Tibial nerve (tissue), 4 donors: ENCODE results near the gene SLX4. TPM values are rescaled to one million over a fixed set of nuclear protein-coding genes. Genes with fewer than 3 reads are reported as not detected.

Source experiments
- DNase-seq, 2 donors: peaks; one replicate each; pipeline ENCODE4 v3.0.0-alpha.2; 2019; ENCODE audit warnings: low spot score in 2 of 2
- H3K27ac ChIP-seq, 4 donors: fragments of 200-600 bp; sonication (generic) in 3 of 4; one replicate each; pipeline ENCODE4 v1.5.1; 2017 to 2019; ENCODE audit warnings: mild to moderate bottlenecking in 1 of 4
- H3K27me3 ChIP-seq, 2 donors: fragments of 200-600 bp; sonication (generic) in 1 of 2; one replicate each; pipeline versions ENCODE4 v1.5.1 to v1.6.0; 2017 to 2019
- H3K36me3 ChIP-seq, 3 donors: fragments of 200-600 bp; sonication (generic); one replicate each; pipeline ENCODE4 v1.5.1; 2018 to 2019
- H3K4me1 ChIP-seq, 4 donors: fragments of 200-600 bp; sonication (generic) in 3 of 4; one replicate each; pipeline ENCODE4 v1.5.1; 2017 to 2019
- H3K4me3 ChIP-seq, 4 donors: fragments of 200-600 bp; sonication (generic) in 3 of 4; one replicate each; pipeline ENCODE4 v1.5.1; 2017 to 2019; ENCODE audit warnings: mild to moderate bottlenecking in 1 of 4, moderate library complexity in 1 of 4
- H3K9me3 ChIP-seq, 4 donors: fragments of 200-600 bp; sonication (generic) in 3 of 4; one replicate each; pipeline ENCODE4 v1.5.1; 2017 to 2019
- CTCF ChIP-seq, 5 experiments: fragments of 200-600 bp in 3 of 5; fragments of 450-650 bp in 2 of 5; sonication (generic) in 3 of 5; IDR thresholded peaks; one replicate each; pipeline ENCODE4 v1.5.1; 2016 to 2019; ENCODE audit warnings: antibody characterized with exemption in 5 of 5, mild to moderate bottlenecking in 3 of 5, moderate library complexity in 2 of 5
- EP300 ChIP-seq, 2 donors: sonication (generic); formaldehyde crosslinking; IDR thresholded peaks; one replicate each; pipeline ENCODE4 v1.6.1; 2017; ENCODE audit warnings: antibody characterized with exemption in 2 of 2, mild to moderate bottlenecking in 1 of 2
- POLR2A ChIP-seq, 2 donors: fragments of 450-650 bp; IDR thresholded peaks; one replicate each; pipeline ENCODE4 v1.6.1; 2017; ENCODE audit warnings: antibody characterized with exemption in 2 of 2, mild to moderate bottlenecking in 2 of 2, moderate library complexity in 2 of 2
- WGBS, 2 donors: methylation state at CpG; one replicate each; pipeline ENCODE4 v1.1.5; 2018; 5-methylcytosine and 5-hydroxymethylcytosine counted together
- total RNA-seq, 4 donors: library from RNA; depleted of rRNA; stranded (reverse); fragments of >200 nt; gene quantifications; one replicate each; pipeline ENCODE4 v1.1.0, GENCODE V29; 2016

The SLX4 gene
- total RNA-seq, 4 donors from 2014 or later, result 4.8 to 8.1 (median 5.6) TPM

- H3K4me1 ChIP-seq, result peaks cover 0 to 3% (median 0%) of the 10 kb centered on the region in 4 donors
- WGBS, 2 donors, result 73 to 80% methylated on average over 18 to 21 of the region's 21 CpGs
- no peak overlapping the region for H3K4me3 ChIP-seq
- H3K36me3 ChIP-seq, result peaks cover 0 to 35% (median 8%) of the 10 kb centered on the region in 3 donors
- H3K27ac ChIP-seq, result no peak overlapping the region
- no peaks in the 10 kb centered on the region for H3K27me3 ChIP-seq
- H3K9me3 ChIP-seq, result no peaks in the 10 kb centered on the region
- no peak for TF ChIP-seq POLR2A (IDR thresholded peaks at IDR 0.05)
- no peak for TF ChIP-seq EP300 (IDR thresholded peaks at IDR 0.05)
- TF ChIP-seq CTCF (IDR thresholded peaks at IDR 0.05), result no peak
- DNase-seq, result no peak
Measured at GRCh38 chr16:3642397-3643094, 31.1 kb upstream of the SLX4 start.

GRCh38 chr16:3641801-3642396 lies 30.5 kb upstream of the SLX4 start:
- no peaks in the 10 kb centered on the region for H3K27me3 ChIP-seq
- DNase-seq, result no peak
- 86 to 91% methylated on average over 4 to 7 of the region's 9 CpGs for WGBS, 2 donors
- H3K4me1 ChIP-seq, result peaks cover 0 to 4% (median 0%) of the 10 kb centered on the region in 4 donors
- peaks cover 0 to 35% (median 8%) of the 10 kb centered on the region in 3 donors for H3K36me3 ChIP-seq
- H3K9me3 ChIP-seq, result no peaks in the 10 kb centered on the region
- H3K27ac ChIP-seq, result no peak overlapping the region
- no peak overlapping the region for H3K4me3 ChIP-seq
- TF ChIP-seq POLR2A (IDR thresholded peaks at IDR 0.05) (no peak), CTCF (IDR thresholded peaks at IDR 0.05) (no peak)

- Histone ChIP-seq H3K4me3 (no peak overlapping the region), H3K4me1 (peaks cover 0 to 4% (median 0%) of the 10 kb centered on the region in 4 donors), H3K36me3 (peaks cover 0 to 35% (median 8%) of the 10 kb centered on the region in 3 donors), H3K9me3 (no peaks in the 10 kb centered on the region), H3K27ac (no peak overlapping the region), H3K27me3 (no peaks in the 10 kb centered on the region)
- WGBS, 2 donors, result 92 to 93% methylated on average over 13 to 14 of the region's 17 CpGs
- TF ChIP-seq EP300 (IDR thresholded peaks at IDR 0.05) (no peak), POLR2A (IDR thresholded peaks at IDR 0.05) (no peak), CTCF (IDR thresholded peaks at IDR 0.05) (no peak)
- DNase-seq, result no peak
Measured at GRCh38 chr16:3640632-3641501, 29.5 kb upstream of the SLX4 start.

GRCh38 chr16:3640207-3640606 lies 28.8 kb upstream of the SLX4 start:
- no peak overlapping the region for H3K27ac ChIP-seq
- peaks cover 0 to 35% (median 8%) of the 10 kb centered on the region in 3 donors for H3K36me3 ChIP-seq
- H3K4me3 ChIP-seq, result no peak overlapping the region
- H3K27me3 ChIP-seq, result no peaks in the 10 kb centered on the region
- H3K4me1 ChIP-seq, result peaks cover 0 to 4% (median 0%) of the 10 kb centered on the region in 4 donors
- TF ChIP-seq CTCF (IDR thresholded peaks at IDR 0.05), result no peak
- H3K9me3 ChIP-seq, result no peaks in the 10 kb centered on the region
- 85% methylated on average over 3 of the region's 3 CpGs for WGBS, 2 donors
- DNase-seq, result no peak
